ENCODE results near the gene OPN1LW. TPM values are rescaled to one million over a fixed set of nuclear protein-coding genes. Genes with fewer than 3 reads are reported as not detected.

OPN1LW gene
- total RNA-seq, 1 experiment from 2014 or later = not detected

- Histone ChIP-seq H3K27me3 (replicated peaks; ENCODE audit: control insufficient read depth, insufficient read depth, low read length) (no peaks in the 10 kb centered on the region), H3K4me3 (ENCODE audit: low read depth, low read length) (no peak overlapping the region), H3K9me3 (no peaks in the 10 kb centered on the region), H3K4me1 (peaks cover 6% of the 10 kb centered on the region; the same call in 1 of the 2 replicates), H3K36me3 (ENCODE audit: control insufficient read depth, insufficient read depth, low read length) (no peaks in the 10 kb centered on the region)
- H3K27ac Mint-ChIP-seq (ENCODE audit: unreplicated experiment) = peak overlapping the region; percentile 50
- H3K4me1 Mint-ChIP-seq (ENCODE audit: low read depth, unreplicated experiment) = no peaks in the 10 kb centered on the region
- no peaks in the 10 kb centered on the region for H3K36me3 Mint-ChIP-seq (ENCODE audit: insufficient read depth, unreplicated experiment)
- intact Hi-C loops (cut with micrococcal nuclease; ENCODE audit: unreplicated experiment) = no loop called here
- BruUV-seq (replicated peaks) = no TSS peak
- TF ChIP-seq, protein P1, sequence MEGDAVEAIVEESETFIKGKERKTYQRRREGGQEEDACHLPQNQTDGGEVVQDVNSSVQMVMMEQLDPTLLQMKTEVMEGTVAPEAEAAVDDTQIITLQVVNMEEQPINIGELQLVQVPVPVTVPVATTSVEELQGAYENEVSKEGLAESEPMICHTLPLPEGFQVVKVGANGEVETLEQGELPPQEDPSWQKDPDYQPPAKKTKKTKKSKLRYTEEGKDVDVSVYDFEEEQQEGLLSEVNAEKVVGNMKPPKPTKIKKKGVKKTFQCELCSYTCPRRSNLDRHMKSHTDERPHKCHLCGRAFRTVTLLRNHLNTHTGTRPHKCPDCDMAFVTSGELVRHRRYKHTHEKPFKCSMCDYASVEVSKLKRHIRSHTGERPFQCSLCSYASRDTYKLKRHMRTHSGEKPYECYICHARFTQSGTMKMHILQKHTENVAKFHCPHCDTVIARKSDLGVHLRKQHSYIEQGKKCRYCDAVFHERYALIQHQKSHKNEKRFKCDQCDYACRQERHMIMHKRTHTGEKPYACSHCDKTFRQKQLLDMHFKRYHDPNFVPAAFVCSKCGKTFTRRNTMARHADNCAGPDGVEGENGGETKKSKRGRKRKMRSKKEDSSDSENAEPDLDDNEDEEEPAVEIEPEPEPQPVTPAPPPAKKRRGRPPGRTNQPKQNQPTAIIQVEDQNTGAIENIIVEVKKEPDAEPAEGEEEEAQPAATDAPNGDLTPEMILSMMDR (IDR thresholded peaks at IDR 0.05; ENCODE audit: insufficient read depth in 1 of 2, low read depth in 1 of 2, low read length in 1 of 2, severe bottlenecking in 1 of 2, unreplicated experiment in 1 of 2) = no peak
- ChIA-PET CTCF (no interaction called here), POLR2A (no interaction called here)
- no peaks in the 10 kb centered on the region for H3K9me3 Mint-ChIP-seq (ENCODE audit: unreplicated experiment)
- peak overlapping the region; percentile 73 for H3K4me3 Mint-ChIP-seq (ENCODE audit: unreplicated experiment)
- no peak for DNase-seq
- peaks cover 6% of the 10 kb centered on the region for H3K27me3 Mint-ChIP-seq (ENCODE audit: insufficient read depth, unreplicated experiment)
These were observed 45.5 kb upstream of the OPN1LW start for GRCh38 chrX:154098551-154098950.

- H3K27ac Mint-ChIP-seq (ENCODE audit: unreplicated experiment) = no peak overlapping the region
- Histone ChIP-seq H3K27me3 (replicated peaks; ENCODE audit: control insufficient read depth, insufficient read depth, low read length) (no peaks in the 10 kb centered on the region), H3K4me1 (no peaks in the 10 kb centered on the region), H3K4me3 (ENCODE audit: low read depth, low read length) (no peak overlapping the region), H3K9me3 (no peaks in the 10 kb centered on the region), H3K36me3 (ENCODE audit: control insufficient read depth, insufficient read depth, low read length) (no peaks in the 10 kb centered on the region)
- H3K4me3 Mint-ChIP-seq (ENCODE audit: unreplicated experiment) = no peak overlapping the region
- ChIA-PET POLR2A (no interaction called here), CTCF (interaction anchor here (0.6 kb wide), 1 partner anchor 21 kb away, joined by 3 read pairs; no protein-coding TSS in a partner anchor)
- H3K4me1 Mint-ChIP-seq (ENCODE audit: low read depth, unreplicated experiment) = no peaks in the 10 kb centered on the region
- no peak for DNase-seq
- H3K27me3 Mint-ChIP-seq (ENCODE audit: insufficient read depth, unreplicated experiment) = peaks cover 3% of the 10 kb centered on the region
- intact Hi-C loops (cut with micrococcal nuclease; ENCODE audit: unreplicated experiment) = no loop called here
- TF ChIP-seq, protein P1 (IDR thresholded peaks at IDR 0.05; ENCODE audit: insufficient read depth in 1 of 2, low read depth in 1 of 2, low read length in 1 of 2, severe bottlenecking in 1 of 2, unreplicated experiment in 1 of 2) = no peak
- H3K9me3 Mint-ChIP-seq (ENCODE audit: unreplicated experiment) = no peaks in the 10 kb centered on the region
- BruUV-seq (replicated peaks) = no TSS peak
- H3K36me3 Mint-ChIP-seq (ENCODE audit: insufficient read depth, unreplicated experiment) = no peaks in the 10 kb centered on the region
These were observed 30.3 kb upstream of the OPN1LW start for GRCh38 chrX:154113729-154114128.

DNA sequence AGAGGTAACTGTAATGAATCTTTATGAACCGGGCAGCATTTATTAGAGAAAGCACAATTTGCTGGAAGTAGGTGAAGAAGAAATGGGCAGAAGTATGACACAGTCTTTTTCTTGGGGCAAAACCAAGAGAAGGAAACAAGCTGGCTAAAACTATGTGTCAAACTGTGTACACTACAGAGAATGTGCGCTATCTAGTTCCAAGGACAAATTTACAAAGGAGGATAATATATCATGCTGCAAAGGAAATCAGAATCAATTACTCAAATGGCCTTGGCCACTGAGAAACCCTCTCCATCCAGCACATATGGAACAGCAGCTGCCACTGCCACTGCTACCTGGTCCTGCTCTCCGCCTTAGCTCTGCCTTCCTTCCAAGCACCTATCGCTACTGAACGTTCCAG is 29.4 kb upstream of the OPN1LW start:
- Histone ChIP-seq H3K4me3 (ENCODE audit: low read depth, low read length) (no peak overlapping the region), H3K36me3 (ENCODE audit: control insufficient read depth, insufficient read depth, low read length) (no peaks in the 10 kb centered on the region), H3K27me3 (replicated peaks; ENCODE audit: control insufficient read depth, insufficient read depth, low read length) (no peaks in the 10 kb centered on the region), H3K4me1 (no peaks in the 10 kb centered on the region), H3K9me3 (no peaks in the 10 kb centered on the region)
- H3K36me3 Mint-ChIP-seq (ENCODE audit: insufficient read depth, unreplicated experiment) = no peaks in the 10 kb centered on the region
- ChIA-PET POLR2A (no interaction called here), CTCF (no interaction called here)
- DNase-seq = no peak
- TF ChIP-seq, protein P1 (IDR thresholded peaks at IDR 0.05; ENCODE audit: insufficient read depth in 1 of 2, low read depth in 1 of 2, low read length in 1 of 2, severe bottlenecking in 1 of 2, unreplicated experiment in 1 of 2) = no peak
- H3K27me3 Mint-ChIP-seq (ENCODE audit: insufficient read depth, unreplicated experiment) = peaks cover 3% of the 10 kb centered on the region
- no TSS peak for BruUV-seq (replicated peaks)
- no peaks in the 10 kb centered on the region for H3K9me3 Mint-ChIP-seq (ENCODE audit: unreplicated experiment)
- no peak overlapping the region for H3K4me3 Mint-ChIP-seq (ENCODE audit: unreplicated experiment)
- no peaks in the 10 kb centered on the region for H3K4me1 Mint-ChIP-seq (ENCODE audit: low read depth, unreplicated experiment)
- H3K27ac Mint-ChIP-seq (ENCODE audit: unreplicated experiment) = no peak overlapping the region
- intact Hi-C loops (cut with micrococcal nuclease; ENCODE audit: unreplicated experiment) = no loop called here

Data from Caco-2 (cell line).